Mesendoderm (in vitro differentiated cells): ENCODE measurements around the gene EFCAB11.
"Not testable (repeated sequence)": the region's sequence is repeated elsewhere in the genome, so short reads cannot be mapped to it uniquely, and the experiment has no call there.

ENCODE experiments used
- DNase-seq: peaks from one replicate; pipeline ENCODE4 v3.0.0; 2013
- H2AK5ac ChIP-seq: 2 replicates; pipeline ENCODE4 v1.6.1; 2013; ENCODE audit warnings: low read length, inconsistent platforms
- H2BK120ac ChIP-seq: 2 replicates; pipeline ENCODE4 v1.6.1; 2013; ENCODE audit warnings: low read depth, mild to moderate bottlenecking, low read length, moderate library complexity, mixed read lengths
- H2BK15ac ChIP-seq: replicated peaks from 2 replicates; pipeline ENCODE4 v1.6.1; 2013; ENCODE audit warnings: low read depth, mild to moderate bottlenecking, moderate library complexity
- H2BK5ac ChIP-seq: 2 replicates; pipeline ENCODE4 v1.6.1; 2013; ENCODE audit warnings: low read length, inconsistent platforms
- H3K18ac ChIP-seq: 2 replicates; pipeline ENCODE4 v1.6.1; 2013; ENCODE audit warnings: mild to moderate bottlenecking, low read length, mixed read lengths
- H3K23ac ChIP-seq: one replicate; pipeline ENCODE4 v1.6.1; 2013; ENCODE audit warnings: low read length
- H3K27ac ChIP-seq: 2 replicates; pipeline ENCODE4 v1.5.1; 2013; ENCODE audit warnings: low read depth, mild to moderate bottlenecking, inconsistent platforms, low read length, moderate library complexity
- H3K27me3 ChIP-seq: 2 replicates; pipeline ENCODE4 v1.6.1; 2013; ENCODE audit warnings: low read length, control low read depth, mild to moderate bottlenecking, inconsistent platforms; ENCODE audit not compliant: insufficient read depth, poor library complexity
- H3K36me3 ChIP-seq: 2 replicates; pipeline ENCODE4 v1.6.1; 2013; ENCODE audit warnings: low read length, inconsistent platforms; ENCODE audit not compliant: control insufficient read depth, insufficient read depth
- H3K4ac ChIP-seq: one replicate; pipeline ENCODE4 v1.6.1; 2013; ENCODE audit warnings: low read depth, mild to moderate bottlenecking, low read length, moderate library complexity
- H3K4me1 ChIP-seq: 2 replicates; pipeline ENCODE4 v1.6.1; 2013; ENCODE audit warnings: low read depth, low read length, inconsistent platforms; ENCODE audit not compliant: control insufficient read depth
- H3K4me2 ChIP-seq: 2 replicates; pipeline ENCODE4 v1.6.1; 2013; ENCODE audit warnings: low read length
- H3K4me3 ChIP-seq: 2 replicates; pipeline ENCODE4 v1.5.1; 2013; ENCODE audit warnings: mild to moderate bottlenecking, low read length
- H3K56ac ChIP-seq: one replicate; pipeline ENCODE4 v1.6.1; 2013; ENCODE audit warnings: low read length
- H3K79me1 ChIP-seq: 2 replicates; pipeline ENCODE4 v1.6.1; 2013; ENCODE audit warnings: low read length, inconsistent platforms
- H3K79me2 ChIP-seq: 2 replicates; pipeline ENCODE4 v1.6.1; 2013; ENCODE audit warnings: mild to moderate bottlenecking, low read length; ENCODE audit not compliant: control insufficient read depth, insufficient read depth
- H3K9ac ChIP-seq: 2 replicates; pipeline ENCODE4 v1.6.1; 2013; ENCODE audit warnings: low read length, inconsistent platforms
- H4K5ac ChIP-seq: one replicate; pipeline ENCODE4 v1.6.1; 2013; ENCODE audit warnings: low read length
- H4K8ac ChIP-seq: one replicate; pipeline ENCODE4 v1.6.1; 2013; ENCODE audit warnings: low read depth, mild to moderate bottlenecking, control low read depth, low read length, moderate library complexity
- WGBS: extraction: QIAGEN DNeasy Blood & Tissue Kit; methylation state at CpG from one replicate; pipeline ENCODE4 v1.1.7; 2013; ENCODE audit warnings: low lambda C conversion rate, missing lambda C conversion rate; ENCODE audit not compliant: insufficient coverage; ENCODE audit errors: extremely low coverage; 5-methylcytosine and 5-hydroxymethylcytosine counted together

EFCAB11 gene

DNA sequence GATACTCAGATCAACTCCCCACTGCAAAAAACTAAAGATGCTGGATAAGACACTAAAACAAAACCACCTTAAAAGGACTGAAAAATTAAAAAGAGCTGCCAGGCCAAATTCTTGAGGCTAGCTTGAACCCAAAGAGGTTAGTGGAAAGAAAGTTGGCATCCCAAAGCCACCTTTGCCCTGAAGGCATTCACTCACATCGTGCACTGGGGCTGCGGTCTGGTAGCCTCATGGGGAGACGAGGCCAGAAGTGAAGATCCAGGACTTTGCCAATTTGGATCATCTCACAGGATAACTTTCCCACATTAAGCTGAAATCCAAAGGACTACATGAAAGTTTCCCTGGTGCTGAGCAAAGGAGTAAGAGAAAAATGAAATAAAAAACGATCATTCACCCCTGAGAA lies 63.9 kb downstream of the EFCAB11 start:
- DNase-seq: no peak
- Histone ChIP-seq H2BK120ac (no peak overlapping the region), H3K23ac (no peak overlapping the region), H4K8ac (no peak overlapping the region), H3K4ac (no peak overlapping the region), H3K27me3 (no peaks in the 10 kb centered on the region), H3K18ac (no peak overlapping the region), H3K4me3 (no peak overlapping the region), H2BK15ac (no peak overlapping the region), H3K9ac (no peak overlapping the region), H3K36me3 (no peaks in the 10 kb centered on the region), H3K79me1 (no peaks in the 10 kb centered on the region), H3K4me1 (no peaks in the 10 kb centered on the region), H3K56ac (no peak overlapping the region), H2AK5ac (no peak overlapping the region), H3K79me2 (no peaks in the 10 kb centered on the region), H4K5ac (no peak overlapping the region), H3K4me2 (no peak overlapping the region), H2BK5ac (no peak overlapping the region), H3K27ac (no peak overlapping the region)
- no CpG with 5 or more reads among the region's 4 CpGs for WGBS

DNA sequence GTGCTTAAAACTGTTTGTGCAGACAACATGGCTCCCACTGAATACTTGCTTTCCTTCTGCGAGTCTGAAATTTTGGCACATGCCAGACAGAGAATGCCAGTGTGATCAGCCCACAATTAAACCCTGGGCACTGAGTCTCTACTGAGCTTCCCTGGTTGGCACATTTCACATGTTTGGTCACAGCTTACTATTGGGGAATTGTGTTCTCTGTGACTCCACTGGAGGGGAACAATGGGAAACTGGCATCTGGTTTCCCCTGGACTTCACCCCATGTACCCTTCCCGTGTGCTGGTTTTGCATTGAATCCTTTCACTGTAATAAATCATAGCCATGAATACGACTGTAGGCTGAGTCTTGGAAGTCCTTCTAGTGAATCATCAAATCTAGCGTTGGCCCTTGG lies 64.9 kb downstream of the EFCAB11 start:
- Histone ChIP-seq H4K5ac (no peak overlapping the region), H3K4ac (no peak overlapping the region), H3K9ac (no peak overlapping the region), H3K56ac (no peak overlapping the region), H2BK5ac (no peak overlapping the region), H4K8ac (no peak overlapping the region), H2AK5ac (no peak overlapping the region), H3K18ac (no peak overlapping the region), H2BK15ac (no peak overlapping the region), H3K23ac (no peak overlapping the region), H3K4me1 (no peaks in the 10 kb centered on the region), H3K79me1 (no peaks in the 10 kb centered on the region), H2BK120ac (no peak overlapping the region), H3K79me2 (no peaks in the 10 kb centered on the region), H3K27ac (no peak overlapping the region), H3K4me2 (no peak overlapping the region), H3K36me3 (no peaks in the 10 kb centered on the region), H3K27me3 (no peaks in the 10 kb centered on the region), H3K4me3 (no peak overlapping the region)
- no peak for DNase-seq
- no CpG with 5 or more reads among the region's 4 CpGs for WGBS

DNA sequence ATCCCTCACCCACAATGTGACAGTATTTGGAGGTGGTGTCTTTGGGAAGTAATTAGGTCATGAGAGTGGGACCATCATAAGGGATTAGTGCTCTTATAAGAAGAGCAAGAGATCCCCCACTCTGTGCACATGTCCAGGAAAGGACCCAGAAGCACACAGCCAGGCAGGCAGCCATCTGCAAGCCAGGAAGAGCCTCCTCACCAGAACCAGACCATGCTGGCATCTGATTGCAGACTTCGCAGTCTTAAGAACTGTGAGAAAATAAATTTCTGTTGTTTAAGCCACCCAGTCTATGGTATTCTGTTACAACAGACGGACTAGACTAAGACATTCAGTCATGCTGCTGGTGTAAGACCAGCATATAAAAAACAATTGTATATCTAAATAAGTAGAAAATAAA lies 69.8 kb downstream of the EFCAB11 start:
- H3K27ac ChIP-seq: no peak overlapping the region
- H3K18ac ChIP-seq: no peak overlapping the region
- no peaks in the 10 kb centered on the region for H3K27me3 ChIP-seq
- no peak overlapping the region for H3K4ac ChIP-seq
- no peak overlapping the region for H2BK5ac ChIP-seq
- no peaks in the 10 kb centered on the region for H3K36me3 ChIP-seq
- H3K4me1 ChIP-seq: no peaks in the 10 kb centered on the region
- DNase-seq: no peak
- no peaks in the 10 kb centered on the region for H3K79me1 ChIP-seq
- H3K56ac ChIP-seq: no peak overlapping the region
- H3K4me3 ChIP-seq: no peak overlapping the region
- H3K23ac ChIP-seq: no peak overlapping the region
- no peak overlapping the region for H4K5ac ChIP-seq
- no peak overlapping the region for H2BK120ac ChIP-seq
- WGBS: no CpG with 5 or more reads among the region's 2 CpGs
- H3K4me2 ChIP-seq: no peak overlapping the region
- no peak overlapping the region for H4K8ac ChIP-seq
- H3K79me2 ChIP-seq: no peaks in the 10 kb centered on the region
- H2AK5ac ChIP-seq: no peak overlapping the region
- no peak overlapping the region for H3K9ac ChIP-seq
- no peak overlapping the region for H2BK15ac ChIP-seq

DNA sequence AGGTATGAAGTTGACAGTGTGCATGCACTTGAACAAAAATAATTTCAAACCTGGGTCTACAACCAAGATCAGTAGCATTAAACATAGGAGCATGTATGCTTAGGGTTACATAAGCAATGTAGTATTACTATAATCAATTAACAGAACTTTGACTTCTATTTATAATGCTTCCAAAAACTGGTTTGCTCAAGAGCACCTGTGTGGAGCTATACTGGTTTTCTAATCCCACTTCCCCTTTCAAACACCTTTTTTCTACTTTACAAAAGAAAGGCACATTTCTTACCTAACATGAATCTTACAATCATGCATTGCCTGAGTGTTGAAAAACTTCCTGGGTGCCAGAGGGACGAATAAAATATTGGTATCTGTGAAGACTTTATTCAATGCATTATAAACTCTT lies 72.7 kb downstream of the EFCAB11 start:
- no peak overlapping the region for H2AK5ac ChIP-seq
- H3K9ac ChIP-seq: no peak overlapping the region
- H3K4ac ChIP-seq: no peak overlapping the region
- no peaks in the 10 kb centered on the region for H3K36me3 ChIP-seq
- no peak overlapping the region for H3K56ac ChIP-seq
- no peak overlapping the region for H2BK5ac ChIP-seq
- no peak overlapping the region for H2BK120ac ChIP-seq
- H2BK15ac ChIP-seq: no peak overlapping the region
- H3K27ac ChIP-seq: no peak overlapping the region
- WGBS: no CpG with 5 or more reads among the region's 1 CpG
- H3K4me1 ChIP-seq: no peaks in the 10 kb centered on the region
- H4K8ac ChIP-seq: no peak overlapping the region
- H3K27me3 ChIP-seq: no peaks in the 10 kb centered on the region
- H4K5ac ChIP-seq: no peak overlapping the region
- no peaks in the 10 kb centered on the region for H3K79me1 ChIP-seq
- DNase-seq: no peak
- no peak overlapping the region for H3K18ac ChIP-seq
- H3K79me2 ChIP-seq: no peaks in the 10 kb centered on the region
- H3K4me2 ChIP-seq: no peak overlapping the region
- H3K4me3 ChIP-seq: no peak overlapping the region
- H3K23ac ChIP-seq: no peak overlapping the region

DNA sequence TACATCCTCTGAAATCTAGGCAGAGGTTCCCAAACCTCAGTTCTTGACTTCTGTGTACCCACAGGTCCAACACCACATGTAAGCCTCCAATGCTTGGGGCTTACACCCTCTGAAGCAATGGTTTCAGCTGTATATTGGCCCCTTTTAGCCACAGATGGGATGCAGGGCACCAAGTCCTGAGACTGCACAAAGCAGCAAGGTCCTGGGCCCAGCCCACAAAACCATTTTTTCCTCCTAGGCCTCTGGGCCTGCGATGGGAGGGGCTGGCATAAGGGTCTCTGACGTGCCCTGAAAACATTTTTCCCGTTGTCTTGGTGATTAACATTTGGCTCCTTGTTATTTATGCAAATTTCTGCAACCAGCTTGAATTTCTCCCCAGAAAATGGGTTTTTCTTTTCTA lies 80.4 kb downstream of the EFCAB11 start:
- not testable (repeated sequence) for H3K4me2 ChIP-seq, H3K79me2 ChIP-seq, H2BK15ac ChIP-seq, DNase-seq, H4K5ac ChIP-seq, H3K4me3 ChIP-seq, H3K4me1 ChIP-seq, H3K56ac ChIP-seq, H3K79me1 ChIP-seq, H4K8ac ChIP-seq, H3K27ac ChIP-seq, H3K18ac ChIP-seq, H3K9ac ChIP-seq, H3K4ac ChIP-seq, H3K23ac ChIP-seq, H3K27me3 ChIP-seq, H2BK5ac ChIP-seq, H3K36me3 ChIP-seq, H2AK5ac ChIP-seq, H2BK120ac ChIP-seq
- WGBS: no CpG with 5 or more reads among the region's 3 CpGs

DNA sequence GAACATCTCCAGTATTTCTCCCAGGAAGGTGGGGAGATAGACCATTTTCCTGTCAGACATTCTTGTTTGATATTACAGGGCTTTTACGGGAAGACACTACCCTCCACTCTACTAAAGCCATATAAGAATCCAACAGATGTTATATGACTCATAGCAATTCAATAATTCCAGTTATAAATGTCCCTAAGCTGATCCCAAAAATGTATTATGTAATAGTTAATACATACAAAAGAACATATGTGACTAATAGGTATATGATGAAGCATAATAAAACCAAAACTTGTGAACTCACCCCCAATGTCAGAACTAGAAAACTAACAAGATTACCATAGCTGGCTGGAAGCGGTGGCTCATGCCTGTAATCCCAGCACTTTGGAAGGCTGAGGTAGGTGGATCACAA lies 84.2 kb downstream of the EFCAB11 start:
- no peak overlapping the region for H2AK5ac ChIP-seq
- no peak overlapping the region for H2BK15ac ChIP-seq
- H3K79me2 ChIP-seq: no peaks in the 10 kb centered on the region
- H4K8ac ChIP-seq: no peak overlapping the region
- H3K18ac ChIP-seq: no peak overlapping the region
- H3K4ac ChIP-seq: no peak overlapping the region
- no peak overlapping the region for H2BK120ac ChIP-seq
- no peak overlapping the region for H3K56ac ChIP-seq
- no peak overlapping the region for H3K23ac ChIP-seq
- H3K27ac ChIP-seq: no peak overlapping the region
- H3K79me1 ChIP-seq: no peaks in the 10 kb centered on the region
- H2BK5ac ChIP-seq: no peak overlapping the region
- no peak overlapping the region for H3K4me2 ChIP-seq
- H3K4me1 ChIP-seq: no peaks in the 10 kb centered on the region
- no CpG with 5 or more reads among the region's 2 CpGs for WGBS
- DNase-seq: no peak
- no peak overlapping the region for H4K5ac ChIP-seq
- H3K36me3 ChIP-seq: no peaks in the 10 kb centered on the region
- no peak overlapping the region for H3K9ac ChIP-seq
- H3K27me3 ChIP-seq: no peaks in the 10 kb centered on the region
- H3K4me3 ChIP-seq: no peak overlapping the region
